OCI-LY7 (cell line): ENCODE measurements around the gene IRX4. TPM values are rescaled to one million over a fixed set of nuclear protein-coding genes. Genes with fewer than 3 reads are reported as not detected.

Experiments used
- BruUV-seq: library from RNA; stranded (reverse); fragments of 400-500 nt; replicated peaks from 2 replicates; lab custom pipeline; 2021; lab: Mats Ljungman, UMichigan
- CTCF ChIA-PET: fragments of 300-600 bp; sonication (Branson Sonifier 250); formaldehyde crosslinking; loops from one replicate; lab custom pipeline; 2022; ENCODE audit warnings: antibody characterized with exemption; ENCODE audit not compliant: unreplicated experiment; lab: Charles Lee
- POLR2A ChIA-PET: fragments of 300-600 bp; sonication (Branson Sonifier 250); formaldehyde crosslinking; loops from one replicate; lab custom pipeline; 2022; ENCODE audit warnings: antibody characterized with exemption; lab: Charles Lee
- DNase-seq: peaks from one replicate; pipeline ENCODE4 v3.0.0-alpha.2; 2015; ENCODE audit warnings: low spot score
- H2AFZ ChIP-seq: fragments of 200-600 bp; sonication (generic), shearing (Covaris generic); 2 replicates; pipeline ENCODE4 v1.6.1; 2014; ENCODE audit warnings: mild to moderate bottlenecking, antibody characterized with exemption, low read length, moderate library complexity
- H3K27ac ChIP-seq: fragments of 200-600 bp; sonication (generic); 2 replicates; pipeline ENCODE4 v1.5.1; 2014; ENCODE audit warnings: mixed run types, low read depth, mild to moderate bottlenecking, moderate library complexity, low read length, inconsistent platforms; ENCODE audit not compliant: poor library complexity, severe bottlenecking
- H3K36me3 ChIP-seq: fragments of 200-600 bp; sonication (generic); 2 replicates; pipeline ENCODE4 v1.6.1; 2014; ENCODE audit warnings: mild to moderate bottlenecking, antibody characterized with exemption, low read length, moderate library complexity, mixed read lengths; ENCODE audit not compliant: insufficient read depth
- H3K4me1 ChIP-seq: fragments of 200-600 bp; sonication (generic); 2 replicates; pipeline ENCODE4 v1.5.1; 2014; ENCODE audit warnings: mild to moderate bottlenecking, low read length; ENCODE audit not compliant: insufficient read depth, poor library complexity, severe bottlenecking
- H3K4me2 ChIP-seq: fragments of 200-600 bp; sonication (generic); 2 replicates; pipeline ENCODE4 v1.6.1; 2014; ENCODE audit warnings: mild to moderate bottlenecking, low read length
- H3K4me3 ChIP-seq: fragments of 200-600 bp; sonication (generic); 2 replicates; pipeline ENCODE4 v1.5.1; 2014; ENCODE audit warnings: mild to moderate bottlenecking, low read depth, low read length; ENCODE audit not compliant: poor library complexity, severe bottlenecking
- H3K79me2 ChIP-seq: fragments of 200-600 bp; sonication (generic); 2 replicates; pipeline ENCODE4 v1.6.1; 2016; ENCODE audit warnings: low read depth, mild to moderate bottlenecking, low read length, moderate library complexity, mixed read lengths; ENCODE audit not compliant: insufficient read depth
- H3K9me2 ChIP-seq: fragments of 200-600 bp; sonication (generic); 2 replicates; pipeline ENCODE4 v1.6.1; 2016; ENCODE audit warnings: mild to moderate bottlenecking, low read length, mixed read lengths; ENCODE audit not compliant: insufficient read depth
- H3K9me3 ChIP-seq: fragments of 200-600 bp; sonication (generic); 2 replicates; pipeline ENCODE4 v1.6.1; 2014; ENCODE audit warnings: mild to moderate bottlenecking, mixed run types, low read length, mixed read lengths
- H4K20me1 ChIP-seq: fragments of 200-600 bp; sonication (generic); 2 replicates; pipeline ENCODE4 v1.6.1; 2014; ENCODE audit warnings: mild to moderate bottlenecking, antibody characterized with exemption, low read length, moderate library complexity, mixed read lengths; ENCODE audit not compliant: insufficient read depth
- CTCF ChIP-seq: fragments of 200-600 bp; sonication (generic); conservative IDR thresholded peaks from 2 replicates; pipeline ENCODE4 v1.5.1; 2014; ENCODE audit warnings: mild to moderate bottlenecking, antibody characterized with exemption, low read length, moderate library complexity, mixed read lengths
- EZH2phosphoT487 ChIP-seq: fragments of 200-600 bp; sonication (generic); IDR thresholded peaks from 2 replicates; pipeline ENCODE4 v1.6.1; 2018; ENCODE audit warnings: low read depth, borderline replicate concordance, mild to moderate bottlenecking, mixed run types, antibody characterized with exemption, low read length, moderate library complexity, mixed read lengths
- intact Hi-C: fragments of 100-400 bp; cut with micrococcal nuclease; formaldehyde crosslinking; loops from one replicate; pipeline ENCODE4 v1.10.0; 2022; ENCODE audit not compliant: unreplicated experiment
- total RNA-seq, 2 experiments: library from RNA; depleted of rRNA in 1 of 2; stranded (reverse); fragments of >200 nt in 1 of 2; shearing (Covaris generic) in 1 of 2; gene quantifications; 2 replicates each; pipeline ENCODE4 v1.2.3, GENCODE V29; 2014 to 2022

IRX4 gene
- total RNA-seq, 2 experiments from 2014 or later: not detected

GRCh38 chr5:1827886-1828397, 54.8 kb downstream of the IRX4 start:
- Histone ChIP-seq H2AFZ (no peak overlapping the region), H3K9me2 (no peaks in the 10 kb centered on the region), H3K79me2 (no peaks in the 10 kb centered on the region), H3K36me3 (peaks cover 34% of the 10 kb centered on the region; the same call in 1 of the 2 replicates), H3K9me3 (no peaks in the 10 kb centered on the region), H3K4me3 (no peak overlapping the region), H4K20me1 (no peaks in the 10 kb centered on the region), H3K4me1 (no peaks in the 10 kb centered on the region), H3K27ac (no peak overlapping the region), H3K4me2 (no peak overlapping the region)
- intact Hi-C loops: no loop called here
- no peak for TF ChIP-seq EZH2phosphoT487
- TF ChIP-seq CTCF: no peak
- ChIA-PET CTCF (no interaction called here), POLR2A (no interaction called here)
- no peak for DNase-seq
- BruUV-seq: no TSS peak

Other genes starting within 250 kb of the IRX4 start
- 82.5 and 91.7 TPM in 2 replicates for gene MRPL36, start 83.1 kb downstream of the IRX4 start, total RNA-seq (2014; rRNA removed; shearing (Covaris generic))
- gene MRPL36, start 83.1 kb downstream of the IRX4 start, total RNA-seq (2022): 78.6 and 93.8 TPM in 2 replicates
- gene NDUFS6, start 81.5 kb downstream of the IRX4 start, total RNA-seq (2014; rRNA removed; shearing (Covaris generic)): 41.5 and 52.7 TPM in 2 replicates
- 52.2 and 58.7 TPM in 2 replicates for gene NDUFS6, start 81.5 kb downstream of the IRX4 start, total RNA-seq (2022)